AG09319 (cell line): ENCODE results near the gene FUNDC1.

Experiments
- DNase-seq: peaks from one replicate; pipeline ENCODE4 v3.0.0-alpha.2; 2010; ENCODE audit warnings: low read depth; ENCODE audit errors: extremely low read depth
- TF ChIP-seq, protein P1 (sequence below): IDR thresholded peaks from 2 replicates; pipeline ENCODE4 v1.5.1; 2011; ENCODE audit warnings: low read depth, mild to moderate bottlenecking, inconsistent platforms, low read length, moderate library complexity

Gene FUNDC1

DNA sequence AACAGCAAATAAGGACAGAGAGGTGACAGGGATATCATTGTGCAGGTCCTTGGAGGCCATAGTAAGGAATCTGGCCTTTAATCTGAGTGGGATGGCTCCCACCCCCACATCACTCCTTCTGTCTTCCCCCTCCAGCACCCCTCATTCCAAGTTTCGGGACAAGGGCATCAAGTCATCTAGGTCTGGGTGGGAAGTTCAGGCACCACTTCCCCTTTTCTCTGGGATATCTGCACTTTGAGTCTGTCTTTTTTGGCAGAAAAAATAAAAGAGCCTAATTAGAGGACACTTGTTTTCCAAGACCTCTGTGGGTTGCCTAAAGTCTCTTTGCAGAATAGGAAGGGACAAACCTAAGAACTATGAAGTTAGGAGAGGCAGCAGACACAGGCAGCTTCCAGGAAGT is 60.1 kb downstream of the FUNDC1 start:
- TF ChIP-seq, protein P1, sequence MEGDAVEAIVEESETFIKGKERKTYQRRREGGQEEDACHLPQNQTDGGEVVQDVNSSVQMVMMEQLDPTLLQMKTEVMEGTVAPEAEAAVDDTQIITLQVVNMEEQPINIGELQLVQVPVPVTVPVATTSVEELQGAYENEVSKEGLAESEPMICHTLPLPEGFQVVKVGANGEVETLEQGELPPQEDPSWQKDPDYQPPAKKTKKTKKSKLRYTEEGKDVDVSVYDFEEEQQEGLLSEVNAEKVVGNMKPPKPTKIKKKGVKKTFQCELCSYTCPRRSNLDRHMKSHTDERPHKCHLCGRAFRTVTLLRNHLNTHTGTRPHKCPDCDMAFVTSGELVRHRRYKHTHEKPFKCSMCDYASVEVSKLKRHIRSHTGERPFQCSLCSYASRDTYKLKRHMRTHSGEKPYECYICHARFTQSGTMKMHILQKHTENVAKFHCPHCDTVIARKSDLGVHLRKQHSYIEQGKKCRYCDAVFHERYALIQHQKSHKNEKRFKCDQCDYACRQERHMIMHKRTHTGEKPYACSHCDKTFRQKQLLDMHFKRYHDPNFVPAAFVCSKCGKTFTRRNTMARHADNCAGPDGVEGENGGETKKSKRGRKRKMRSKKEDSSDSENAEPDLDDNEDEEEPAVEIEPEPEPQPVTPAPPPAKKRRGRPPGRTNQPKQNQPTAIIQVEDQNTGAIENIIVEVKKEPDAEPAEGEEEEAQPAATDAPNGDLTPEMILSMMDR = no peak
- no peak for DNase-seq

DNA sequence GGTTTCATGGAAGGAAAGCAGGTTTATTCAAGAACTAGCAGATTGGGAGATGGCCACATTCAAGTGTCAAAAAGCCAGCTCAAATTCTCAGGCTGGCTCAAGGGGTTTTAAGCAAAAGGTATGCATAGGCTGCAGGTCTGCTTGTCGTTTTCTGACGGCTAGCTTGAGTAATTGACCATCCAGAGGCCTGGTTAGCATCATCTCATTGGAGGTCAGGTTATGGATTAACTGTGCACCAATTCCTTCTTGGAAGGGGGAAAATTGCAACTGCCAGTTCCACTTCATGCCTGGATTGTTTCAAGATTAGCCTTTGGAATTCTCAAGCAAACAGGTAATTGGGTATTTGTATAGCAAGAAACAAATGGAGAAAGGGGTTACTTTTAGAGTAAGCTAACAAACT is 62.1 kb downstream of the FUNDC1 start:
- DNase-seq = no peak
- TF ChIP-seq, protein P1 = no peak

DNA sequence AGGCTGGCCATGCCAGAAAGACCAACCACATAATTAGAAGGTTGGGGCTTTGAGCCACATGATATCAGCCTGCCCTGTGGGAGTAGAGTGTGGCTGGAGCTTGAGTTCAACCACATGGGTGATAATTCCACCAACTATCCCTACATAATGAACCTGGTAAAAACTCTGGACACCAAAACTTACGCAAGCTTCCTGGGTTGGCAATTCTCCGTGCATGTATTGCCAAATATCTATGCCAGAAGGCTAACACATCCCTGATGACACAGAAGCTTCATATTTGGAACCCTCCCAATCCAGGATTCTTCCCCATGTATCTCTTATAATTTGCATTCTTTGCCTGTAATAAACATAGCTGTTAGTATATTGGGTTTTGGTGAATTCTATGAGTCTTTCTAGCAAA is 68.2 kb downstream of the FUNDC1 start:
- TF ChIP-seq, protein P1 = no peak
- no peak for DNase-seq
